OCI-LY3 (cell line): Measurements from ENCODE around the gene SMARCD2.

ENCODE experiments used
- H2AFZ ChIP-seq: fragments of 200-600, 300-600 bp; shearing (Covaris generic); 2 replicates; pipeline ENCODE4 v1.6.0; 2014; ENCODE audit warnings: antibody characterized with exemption, low read depth, low read length
- H3K27ac ChIP-seq: fragments of 200-600, 300-600 bp; sonication (generic); 2 replicates; pipeline ENCODE4 v1.5.1; 2014; ENCODE audit warnings: mild to moderate bottlenecking, low read length, moderate library complexity, mixed read lengths
- H3K27me3 ChIP-seq: fragments of 200-600, 300-600 bp; sonication (generic); 2 replicates; pipeline ENCODE4 v1.6.1; 2014; ENCODE audit warnings: low read depth, low read length, mixed read lengths
- H3K36me3 ChIP-seq: fragments of 200-600, 300-600 bp; sonication (generic); replicated peaks from 2 replicates; pipeline ENCODE3; 2014; ENCODE audit warnings: low read depth, low read length, mixed read lengths
- H3K4me1 ChIP-seq: fragments of 300-600, 200-600 bp; sonication (generic); 2 replicates; pipeline ENCODE4 v1.6.1; 2014; ENCODE audit warnings: low read length, mixed read lengths
- H3K4me2 ChIP-seq: fragments of 200-600, 300-600 bp; sonication (generic); 2 replicates; pipeline ENCODE4 v1.6.1; 2014; ENCODE audit warnings: low read length, mixed read lengths
- H3K4me3 ChIP-seq: fragments of 300-600, 200-600 bp; sonication (generic); 2 replicates; pipeline ENCODE4 v1.5.1; 2014; ENCODE audit warnings: antibody characterized with exemption, mild to moderate bottlenecking, low read length, moderate library complexity
- H3K79me2 ChIP-seq: fragments of 300-600, 200-600 bp; shearing (Covaris generic); 2 replicates; pipeline ENCODE4 v1.6.1; 2014; ENCODE audit warnings: mild to moderate bottlenecking, low read length, mixed read lengths
- H3K9ac ChIP-seq: fragments of 300-600, 200-600 bp; shearing (Covaris generic); 2 replicates; pipeline ENCODE4 v1.6.0; 2014; ENCODE audit warnings: mild to moderate bottlenecking, low read length, moderate library complexity
- H3K9me3 ChIP-seq: fragments of 200-600, 300-600 bp; shearing (Covaris generic); 2 replicates; pipeline ENCODE4 v1.6.1; 2014; ENCODE audit warnings: low read length, mixed read lengths; ENCODE audit not compliant: insufficient read depth
- H4K20me1 ChIP-seq: fragments of 200-600, 300-600 bp; sonication (generic); 2 replicates; pipeline ENCODE4 v1.6.1; 2016; ENCODE audit warnings: low read length, mixed read lengths; ENCODE audit not compliant: insufficient read depth
- CTCF ChIP-seq: fragments of 200-600, 300-600 bp; sonication (generic); IDR thresholded peaks from 2 replicates; pipeline ENCODE4 v1.5.1; 2014; ENCODE audit warnings: antibody characterized with exemption, low read length, low read depth
- EZH2phosphoT487 ChIP-seq: fragments of 200-600 bp; shearing (Covaris generic); IDR thresholded peaks from 2 replicates; pipeline ENCODE4 v1.6.1; 2018; ENCODE audit warnings: antibody characterized with exemption, mixed run types, low read depth

Gene SMARCD2

GRCh38 chr17:63837962-63838600 lies 4.4 kb downstream of the SMARCD2 start:
- H4K20me1 ChIP-seq, result peaks cover 35% of the 10 kb centered on the region
- H3K79me2 ChIP-seq, result peaks cover 59% of the 10 kb centered on the region
- no peak overlapping the region for H3K9ac ChIP-seq
- no peaks in the 10 kb centered on the region for H3K27me3 ChIP-seq
- no peak overlapping the region for H2AFZ ChIP-seq
- no peak overlapping the region for H3K4me3 ChIP-seq
- peaks cover 22% of the 10 kb centered on the region for H3K36me3 ChIP-seq
- H3K4me1 ChIP-seq, result peaks cover 19% of the 10 kb centered on the region
- TF ChIP-seq EZH2phosphoT487, result no peak
- no peak for TF ChIP-seq CTCF
- no peak overlapping the region for H3K27ac ChIP-seq
- H3K4me2 ChIP-seq, result no peak overlapping the region
- H3K9me3 ChIP-seq, result no peaks in the 10 kb centered on the region

- Histone ChIP-seq H3K36me3 (peaks cover 28% of the 10 kb centered on the region), H3K4me2 (no peak overlapping the region), H3K4me1 (peaks cover 19% of the 10 kb centered on the region), H3K27me3 (no peaks in the 10 kb centered on the region), H3K79me2 (peaks cover 57% of the 10 kb centered on the region), H4K20me1 (peaks cover 35% of the 10 kb centered on the region), H3K4me3 (no peak overlapping the region), H3K9me3 (no peaks in the 10 kb centered on the region), H3K9ac (no peak overlapping the region), H2AFZ (no peak overlapping the region), H3K27ac (no peak overlapping the region)
- TF ChIP-seq CTCF (no peak), EZH2phosphoT487 (no peak)
These were observed 5.0 kb downstream of the SMARCD2 start for GRCh38 chr17:63837480-63837879.

GRCh38 chr17:63836811-63837210 lies 5.7 kb downstream of the SMARCD2 start:
- no peak overlapping the region for H2AFZ ChIP-seq
- H3K4me1 ChIP-seq, result peaks cover 19% of the 10 kb centered on the region
- peaks cover 35% of the 10 kb centered on the region for H4K20me1 ChIP-seq
- peaks cover 51% of the 10 kb centered on the region for H3K79me2 ChIP-seq
- no peak overlapping the region for H3K4me2 ChIP-seq
- TF ChIP-seq CTCF, result no peak
- TF ChIP-seq EZH2phosphoT487, result no peak
- H3K9ac ChIP-seq, result no peak overlapping the region
- no peak overlapping the region for H3K27ac ChIP-seq
- H3K4me3 ChIP-seq, result no peak overlapping the region
- peaks cover 35% of the 10 kb centered on the region for H3K36me3 ChIP-seq
- no peaks in the 10 kb centered on the region for H3K27me3 ChIP-seq
- H3K9me3 ChIP-seq, result no peaks in the 10 kb centered on the region

- Histone ChIP-seq H3K9ac (no peak overlapping the region), H3K4me3 (no peak overlapping the region), H3K4me1 (peaks cover 8% of the 10 kb centered on the region)
These were observed 7.2 kb downstream of the SMARCD2 start for GRCh38 chr17:63835167-63835720.

More at GRCh38 chr17:63835167-63835720, 7.2 kb downstream of the SMARCD2 start:
- Histone ChIP-seq H4K20me1 (peaks cover 20% of the 10 kb centered on the region), H3K27me3 (no peaks in the 10 kb centered on the region), H3K79me2 (peaks cover 35% of the 10 kb centered on the region), H3K9me3 (no peaks in the 10 kb centered on the region), H3K4me2 (no peak overlapping the region), H3K36me3 (peaks cover 50% of the 10 kb centered on the region), H3K27ac (no peak overlapping the region), H2AFZ (no peak overlapping the region)
- TF ChIP-seq CTCF (no peak; the same call in 1 of the 2 replicates), EZH2phosphoT487 (no peak)
